ENCODE results near the gene NCKAP1.
"Not testable (repeated sequence)": the region's sequence is repeated elsewhere in the genome, so short reads cannot be mapped to it uniquely, and the experiment has no call there.

NCKAP1 gene, protein sequence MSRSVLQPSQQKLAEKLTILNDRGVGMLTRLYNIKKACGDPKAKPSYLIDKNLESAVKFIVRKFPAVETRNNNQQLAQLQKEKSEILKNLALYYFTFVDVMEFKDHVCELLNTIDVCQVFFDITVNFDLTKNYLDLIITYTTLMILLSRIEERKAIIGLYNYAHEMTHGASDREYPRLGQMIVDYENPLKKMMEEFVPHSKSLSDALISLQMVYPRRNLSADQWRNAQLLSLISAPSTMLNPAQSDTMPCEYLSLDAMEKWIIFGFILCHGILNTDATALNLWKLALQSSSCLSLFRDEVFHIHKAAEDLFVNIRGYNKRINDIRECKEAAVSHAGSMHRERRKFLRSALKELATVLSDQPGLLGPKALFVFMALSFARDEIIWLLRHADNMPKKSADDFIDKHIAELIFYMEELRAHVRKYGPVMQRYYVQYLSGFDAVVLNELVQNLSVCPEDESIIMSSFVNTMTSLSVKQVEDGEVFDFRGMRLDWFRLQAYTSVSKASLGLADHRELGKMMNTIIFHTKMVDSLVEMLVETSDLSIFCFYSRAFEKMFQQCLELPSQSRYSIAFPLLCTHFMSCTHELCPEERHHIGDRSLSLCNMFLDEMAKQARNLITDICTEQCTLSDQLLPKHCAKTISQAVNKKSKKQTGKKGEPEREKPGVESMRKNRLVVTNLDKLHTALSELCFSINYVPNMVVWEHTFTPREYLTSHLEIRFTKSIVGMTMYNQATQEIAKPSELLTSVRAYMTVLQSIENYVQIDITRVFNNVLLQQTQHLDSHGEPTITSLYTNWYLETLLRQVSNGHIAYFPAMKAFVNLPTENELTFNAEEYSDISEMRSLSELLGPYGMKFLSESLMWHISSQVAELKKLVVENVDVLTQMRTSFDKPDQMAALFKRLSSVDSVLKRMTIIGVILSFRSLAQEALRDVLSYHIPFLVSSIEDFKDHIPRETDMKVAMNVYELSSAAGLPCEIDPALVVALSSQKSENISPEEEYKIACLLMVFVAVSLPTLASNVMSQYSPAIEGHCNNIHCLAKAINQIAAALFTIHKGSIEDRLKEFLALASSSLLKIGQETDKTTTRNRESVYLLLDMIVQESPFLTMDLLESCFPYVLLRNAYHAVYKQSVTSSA

DNA sequence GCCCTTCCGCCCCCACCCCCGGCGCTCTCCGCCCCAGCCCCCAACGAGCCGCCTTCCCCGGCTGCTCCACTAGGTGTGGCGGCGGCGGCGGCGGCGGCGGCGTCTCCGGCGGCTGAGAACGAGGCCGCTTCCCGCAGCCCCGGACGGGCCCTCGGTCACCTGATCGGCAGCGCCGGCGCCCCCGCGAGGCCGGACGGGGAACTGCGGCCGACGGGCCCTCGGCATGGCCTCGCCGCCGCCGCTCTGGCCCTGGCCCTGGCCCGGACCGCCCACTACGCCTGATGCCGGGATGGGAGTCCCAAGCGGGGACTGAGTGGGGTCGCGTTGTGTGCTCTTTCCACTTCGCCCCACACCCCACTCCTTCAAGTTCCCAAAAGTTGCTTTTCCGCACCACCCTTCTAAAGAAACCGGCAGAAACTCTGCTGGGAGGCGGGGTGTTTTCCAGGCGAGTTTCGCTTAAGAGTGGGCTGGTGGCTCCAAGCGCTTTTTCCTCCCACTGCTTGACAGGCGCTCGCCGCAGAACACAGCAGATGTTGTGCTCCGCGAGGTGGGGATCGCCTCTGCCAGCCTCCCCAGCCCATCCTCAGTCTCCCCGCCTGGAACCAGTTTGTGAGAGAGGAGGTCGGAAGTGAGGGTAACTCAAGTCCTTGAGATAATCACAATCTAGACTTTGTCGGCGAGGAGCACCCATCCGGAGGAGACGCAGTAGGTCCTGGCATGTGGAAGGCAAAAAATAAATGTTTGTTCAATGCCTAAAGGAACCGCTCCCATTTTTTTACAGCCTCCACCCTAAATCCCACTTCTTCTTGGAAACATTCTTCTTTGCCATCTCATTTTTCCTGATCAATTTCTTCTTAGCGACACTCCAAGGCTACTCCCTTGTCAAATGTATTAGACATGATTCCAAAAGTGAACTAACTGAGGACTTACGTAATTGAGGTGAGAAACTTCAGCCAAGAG, at the start of gene NCKAP1:
Gene NCKAP1, minus strand, starts transcription at position 117 of the 960 bp plus-strand sequence. CDS start 358 bp downstream, outside the sequence.
- DNase-seq: peak; percentile 27

DNA sequence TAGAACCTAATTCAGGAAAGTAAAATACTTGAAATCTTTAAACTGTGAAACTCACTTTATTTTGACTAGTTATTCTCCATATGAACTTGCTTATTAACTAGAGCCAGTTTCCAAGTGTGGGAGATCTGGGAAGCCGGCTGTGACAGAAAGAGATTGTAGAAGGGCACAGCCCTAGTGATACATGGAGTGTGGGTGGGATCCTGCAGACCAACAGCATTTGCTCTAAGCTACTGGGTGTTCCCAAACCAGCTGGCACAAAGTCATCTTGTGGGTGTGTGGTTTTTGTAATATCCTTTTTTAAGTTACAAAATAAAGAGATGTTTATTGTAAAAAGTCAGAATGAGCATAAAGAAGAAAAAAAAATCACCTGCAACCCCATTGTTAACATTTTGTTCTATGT, 43.7 kb upstream of the NCKAP1 start:
- DNase-seq: no peak

DNA sequence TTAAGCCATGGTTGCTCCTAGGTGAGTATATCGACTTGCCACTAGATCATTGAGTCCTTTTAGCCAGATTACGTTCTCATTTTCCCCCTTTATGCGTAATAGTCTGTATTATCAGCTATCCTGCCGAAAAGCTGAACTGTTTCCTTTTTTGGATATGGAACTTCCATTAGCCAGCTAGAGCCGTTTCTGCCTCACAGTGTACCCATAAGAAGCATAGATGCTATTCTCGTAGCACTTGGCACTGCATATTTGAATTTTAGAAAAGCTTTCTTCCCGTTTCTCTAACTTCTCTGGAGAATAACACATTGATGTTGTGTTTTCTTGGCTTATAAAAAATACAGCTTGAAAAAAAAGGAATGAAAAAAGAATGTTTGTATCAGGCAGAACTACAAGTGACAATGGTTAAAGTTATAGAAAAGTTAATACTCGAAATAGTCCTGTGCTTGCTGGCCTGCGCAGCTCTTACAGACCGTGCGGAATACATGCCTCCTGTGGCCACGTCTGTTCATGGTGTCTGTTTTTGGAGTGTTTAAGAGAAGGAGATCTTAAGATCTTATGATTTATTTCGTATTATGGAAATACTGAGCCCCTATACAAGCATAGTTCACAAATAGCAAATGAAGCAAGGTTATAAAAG, 41.0 kb upstream of the NCKAP1 start:
- peak; percentile 73 for DNase-seq

DNA sequence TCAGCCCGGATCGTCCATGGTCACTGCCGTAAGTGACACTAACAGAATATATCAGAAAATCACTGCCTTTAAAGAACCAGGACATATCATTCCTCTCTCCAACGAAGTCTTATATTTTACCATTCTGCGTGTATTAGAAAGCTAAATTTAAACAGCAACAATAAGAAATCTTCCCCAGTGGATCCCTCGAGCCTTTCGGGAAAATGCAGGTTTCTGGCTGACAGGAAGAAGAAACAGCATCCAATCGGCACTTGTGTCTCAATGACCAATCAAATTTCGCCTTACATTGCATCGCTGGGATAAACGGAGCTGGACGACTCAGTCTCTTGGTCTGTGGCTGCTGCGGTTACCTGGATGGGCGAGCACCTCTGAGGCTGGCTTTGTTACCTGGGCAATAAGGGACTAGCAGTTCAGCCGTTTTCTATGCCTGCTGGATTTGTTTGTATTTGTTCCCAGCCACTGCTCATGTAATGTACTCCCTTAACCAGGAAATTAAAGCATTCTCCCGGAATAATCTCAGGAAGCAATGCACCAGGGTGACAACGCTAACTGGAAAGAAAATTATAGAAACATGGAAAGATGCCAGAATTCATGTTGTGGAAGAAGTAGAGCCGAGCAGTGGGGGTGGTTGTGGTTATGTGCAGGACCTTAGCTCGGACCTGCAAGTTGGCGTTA, 40.3 kb upstream of the NCKAP1 start, which contains the start of gene DUSP19:
Gene DUSP19, plus strand, starts transcription at position 284 of the 675 bp plus-strand sequence. Its CDS starts 187 bp downstream, at position 471.
- DNase-seq: peak; percentile 88

DNA sequence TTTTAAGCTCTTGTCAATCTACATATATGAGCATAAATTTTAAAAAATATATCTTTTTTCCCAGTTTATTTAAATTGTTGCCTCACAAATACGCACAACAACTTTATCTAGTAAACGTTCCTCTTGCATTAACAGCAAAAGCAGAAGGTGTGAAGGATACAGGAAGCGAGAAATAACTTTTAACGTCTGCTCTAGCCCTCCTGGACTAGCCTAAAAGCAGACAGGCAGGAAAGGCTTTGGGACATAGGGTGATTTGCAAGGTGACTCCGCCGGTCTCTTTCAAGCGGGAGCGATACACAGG, 39.9 kb upstream of the NCKAP1 start:
- no peak for DNase-seq

DNA sequence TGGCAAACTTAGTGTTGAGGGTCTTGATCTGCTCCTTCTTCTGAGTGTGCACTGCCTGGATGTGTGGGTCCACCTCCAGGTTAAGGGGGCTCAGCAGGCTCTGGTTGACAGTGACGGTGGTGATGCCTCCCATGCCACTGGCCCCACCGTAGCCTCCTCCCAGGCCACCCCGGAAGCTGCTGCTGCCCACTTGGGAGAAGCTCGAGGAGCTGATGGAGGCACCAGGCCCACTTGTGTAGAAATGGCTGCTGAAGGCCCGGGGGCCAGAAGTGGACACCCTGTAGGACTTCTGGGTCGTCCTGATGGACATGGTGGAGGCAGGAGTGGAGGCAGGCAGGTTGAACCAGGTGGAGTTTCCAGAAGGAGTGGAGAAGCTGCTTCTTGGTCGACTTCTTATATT, 33.9 kb upstream of the NCKAP1 start:
- no peak for DNase-seq

DNA sequence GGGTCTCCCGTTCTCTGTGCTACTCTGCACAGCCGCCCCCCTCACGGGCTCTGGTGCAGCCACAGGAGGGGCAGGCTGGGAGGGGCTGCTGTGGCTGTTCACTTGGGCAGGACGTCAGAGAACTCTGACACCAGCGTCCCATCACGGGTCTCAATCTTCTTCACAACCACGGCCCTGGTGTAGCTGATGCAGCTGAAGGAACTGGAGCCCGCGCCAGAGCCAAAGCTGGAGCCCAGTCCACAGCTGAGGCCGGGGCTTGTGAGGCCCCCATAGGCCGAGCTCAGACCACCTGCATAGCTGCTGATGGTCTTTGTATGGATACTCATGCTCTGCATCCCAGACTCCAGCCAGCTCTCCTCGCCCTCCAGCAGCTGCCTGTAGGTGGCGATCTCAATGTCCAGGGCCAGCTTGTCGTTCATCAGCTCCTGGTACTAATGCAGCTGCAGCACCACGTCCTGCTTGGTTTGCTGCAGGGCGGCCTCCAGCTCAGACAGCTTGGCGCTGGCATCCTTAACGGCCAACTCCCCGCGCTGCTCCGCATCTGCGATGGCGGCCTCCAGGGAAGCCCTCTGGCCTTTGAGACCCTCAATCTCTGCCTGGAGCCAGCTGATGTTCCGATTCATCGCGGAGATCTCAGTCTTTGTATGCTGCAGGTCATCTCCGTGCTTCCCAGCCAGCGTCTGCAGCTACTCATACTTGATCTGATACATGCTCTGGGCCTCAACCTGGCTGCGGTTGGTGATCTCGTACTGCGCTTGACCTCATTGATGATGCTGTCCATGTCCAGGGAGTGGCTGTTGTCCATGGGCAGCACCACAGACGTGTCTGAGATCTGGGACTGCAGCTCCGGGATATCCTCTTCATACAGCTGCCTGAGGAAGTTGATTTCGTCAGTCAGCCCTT, 32.9 kb upstream of the NCKAP1 start:
- DNase-seq: no peak

DNA sequence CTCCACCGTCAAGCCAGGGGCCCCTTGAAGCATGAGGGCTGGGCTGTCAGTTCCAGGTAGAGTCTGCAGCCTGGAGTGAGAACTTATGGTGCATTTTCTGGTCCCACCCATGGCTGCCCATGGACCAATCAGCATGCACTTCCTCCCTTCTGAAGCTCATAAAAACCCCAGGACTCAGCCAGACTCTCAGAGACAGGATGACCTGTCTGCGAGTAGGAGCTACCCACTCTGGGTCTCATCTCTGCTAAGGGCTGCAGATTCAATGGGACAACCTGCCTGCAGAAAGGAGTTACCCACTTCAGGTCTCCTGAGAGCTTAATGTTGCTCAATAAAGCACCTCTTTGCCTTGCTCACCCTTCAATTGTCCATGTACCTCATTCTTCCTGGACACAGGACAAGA, 30.9 kb upstream of the NCKAP1 start:
- DNase-seq: no peak

DNA sequence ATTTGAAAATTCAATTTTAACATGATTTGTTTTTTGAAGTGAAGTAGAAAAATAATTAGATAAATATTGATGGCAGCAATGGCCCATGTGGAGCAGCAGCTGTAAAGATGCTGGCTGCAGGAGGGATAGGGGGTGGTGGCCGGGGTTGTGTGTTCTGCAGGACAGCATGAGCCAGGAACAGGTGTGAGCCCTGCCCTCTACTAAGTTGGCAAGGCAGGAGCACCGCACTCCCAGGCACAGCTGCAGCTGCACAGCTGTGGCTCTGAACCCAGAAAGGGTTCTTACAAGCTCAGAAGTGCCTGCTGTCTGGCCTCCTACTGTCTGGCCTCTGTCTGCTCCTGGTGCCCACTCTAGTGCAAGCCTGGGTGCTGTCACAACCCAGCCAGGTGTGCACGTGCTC, 30.3 kb upstream of the NCKAP1 start:
- DNase-seq: no peak

DNA sequence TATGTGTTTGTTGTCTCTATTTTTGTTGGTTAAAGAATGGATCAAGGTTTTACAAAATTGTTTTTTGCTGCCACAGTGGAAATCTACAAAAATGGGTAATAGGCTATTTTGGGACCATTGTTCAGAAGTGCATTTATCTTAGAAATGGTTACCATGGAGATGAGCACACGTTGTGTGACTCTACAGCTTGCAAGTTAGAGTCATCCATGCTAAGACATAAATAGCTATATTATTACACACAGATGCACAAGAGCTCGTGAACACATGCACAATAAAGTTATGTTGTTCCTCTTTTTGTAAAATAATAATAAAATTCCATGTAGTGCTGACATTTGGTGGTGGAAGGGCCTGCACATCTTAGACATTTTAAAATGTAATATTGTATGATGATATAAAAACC, 24.8 kb upstream of the NCKAP1 start:
- no peak for DNase-seq

DNA sequence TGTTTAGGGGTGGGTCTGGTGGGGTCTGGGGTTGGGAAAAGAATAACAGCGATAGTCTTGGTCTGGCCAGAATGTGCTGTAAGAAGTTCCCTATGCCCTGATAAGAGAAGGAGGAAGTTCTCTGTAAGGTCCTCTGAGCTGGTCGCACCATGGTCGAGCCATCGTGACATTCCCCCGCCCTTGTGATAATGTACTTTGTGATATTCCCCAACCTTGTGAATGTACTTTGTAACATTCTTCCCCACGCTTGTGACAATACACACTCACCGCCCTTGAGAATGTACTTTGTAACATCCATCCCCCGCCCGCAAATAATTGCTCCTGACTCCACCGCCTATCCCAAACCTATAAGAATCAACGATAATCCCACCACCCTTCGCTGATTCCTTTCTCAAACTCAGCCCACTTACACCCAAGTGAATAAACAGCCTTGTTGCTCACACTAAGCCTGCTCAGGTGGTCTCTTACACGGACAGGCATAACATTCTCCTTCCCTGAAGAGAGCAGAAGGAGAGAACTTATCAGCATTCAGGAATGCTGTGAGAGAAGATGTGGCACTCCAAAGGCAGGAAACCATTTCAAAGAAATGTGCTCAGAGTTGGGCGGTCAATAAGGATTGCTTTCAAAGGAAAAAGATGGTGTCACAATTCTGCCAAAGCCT, 22.4 kb upstream of the NCKAP1 start:
- no peak for DNase-seq

DNA sequence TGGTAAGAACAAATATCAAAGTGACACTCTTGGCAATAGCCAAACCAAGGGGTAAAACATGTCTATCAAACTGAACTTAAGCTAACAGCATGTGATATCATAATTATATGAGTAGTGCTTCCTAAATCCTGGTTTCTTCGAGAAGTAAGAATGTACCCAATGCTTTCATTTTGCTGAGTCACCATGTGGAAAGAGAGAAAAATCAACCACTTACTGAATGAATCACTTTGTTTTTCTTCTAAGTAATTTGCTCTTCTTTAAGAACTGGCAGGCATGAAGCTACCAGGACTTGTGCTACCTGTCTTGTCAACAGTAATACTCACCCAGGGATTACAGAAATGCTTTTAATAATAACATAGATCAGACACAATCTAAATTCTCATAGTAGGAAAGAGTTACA, 21.3 kb upstream of the NCKAP1 start:
- no peak for DNase-seq

DNA sequence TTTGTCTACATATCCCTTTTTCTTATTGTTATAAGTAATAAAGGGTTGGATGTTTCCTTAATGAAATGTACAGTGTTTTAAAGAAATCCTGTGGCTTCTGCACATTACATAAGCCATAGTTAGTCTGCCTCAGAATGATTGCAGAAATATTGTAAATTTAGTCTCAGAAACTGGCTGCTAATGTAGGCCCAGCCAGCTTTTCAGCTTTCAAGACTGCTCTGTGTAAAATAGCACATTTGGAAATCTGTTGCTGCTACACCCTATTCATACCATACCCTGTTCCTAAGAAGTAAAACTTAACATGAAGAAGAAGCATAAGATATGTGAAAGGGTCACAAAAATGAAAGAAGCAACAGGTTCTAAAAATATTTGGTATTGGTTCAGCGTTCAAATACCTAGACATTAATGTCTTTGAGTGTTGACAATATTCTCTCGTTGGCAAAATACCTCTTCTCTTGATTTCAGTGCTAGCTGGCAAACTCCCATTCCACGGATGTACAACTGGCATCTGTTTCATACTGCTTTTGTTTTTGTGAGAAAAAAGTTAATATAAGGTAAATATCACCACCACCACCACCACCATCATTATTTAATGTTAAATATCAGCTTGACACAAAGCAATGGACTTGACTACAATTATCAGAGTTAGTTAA, 19.2 kb upstream of the NCKAP1 start:
- DNase-seq: no peak

DNA sequence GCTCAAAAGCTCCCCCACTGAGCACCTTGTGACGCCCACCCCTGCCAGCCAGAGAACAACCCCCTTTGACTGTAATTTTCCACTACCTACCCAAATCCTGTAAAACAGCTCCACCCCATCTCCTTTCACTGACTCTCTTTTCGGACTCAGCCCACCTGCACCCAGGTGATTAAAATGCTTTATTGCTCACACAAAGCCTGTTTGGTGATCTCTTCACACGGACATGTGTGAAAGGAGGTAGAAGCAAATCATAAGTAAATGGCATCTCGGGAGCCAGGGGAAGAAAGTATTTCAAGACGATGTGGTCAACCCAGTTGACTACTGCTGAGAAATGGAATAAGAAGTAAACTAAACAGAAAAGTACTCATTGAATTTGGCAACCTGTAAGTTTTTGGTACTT, 11.2 kb upstream of the NCKAP1 start:
- no peak for DNase-seq

DNA sequence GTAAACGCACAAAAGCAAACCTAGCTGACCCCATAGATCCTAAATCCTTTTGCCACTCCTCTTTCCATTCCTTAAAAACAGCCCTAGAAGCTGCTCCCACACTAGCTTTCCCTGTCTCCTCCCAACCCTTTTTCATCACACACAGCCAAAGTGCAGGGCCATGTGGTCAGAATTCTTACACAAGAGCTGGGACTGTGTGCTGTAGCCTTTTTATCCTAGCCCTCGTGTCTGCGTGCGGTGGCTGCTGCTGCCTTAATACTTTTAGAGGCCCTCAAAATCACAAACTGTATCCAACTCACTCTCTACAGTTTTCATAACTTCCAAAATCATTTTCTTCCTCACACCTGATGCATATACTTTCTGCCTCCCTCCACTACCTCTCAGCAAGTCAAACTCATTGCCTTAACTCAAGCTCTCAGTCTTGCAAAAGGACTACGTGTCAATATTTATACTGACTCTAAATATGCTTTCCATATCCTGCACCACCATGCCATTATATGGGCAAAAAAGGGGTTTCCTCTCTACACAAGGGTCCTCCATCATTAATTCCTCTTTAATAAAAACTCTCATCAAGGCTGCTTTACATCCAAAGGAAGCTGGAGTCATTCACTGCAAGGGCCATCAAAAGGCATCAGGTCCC, 9.3 kb upstream of the NCKAP1 start:
- DNase-seq: not testable (repeated sequence)

DNA sequence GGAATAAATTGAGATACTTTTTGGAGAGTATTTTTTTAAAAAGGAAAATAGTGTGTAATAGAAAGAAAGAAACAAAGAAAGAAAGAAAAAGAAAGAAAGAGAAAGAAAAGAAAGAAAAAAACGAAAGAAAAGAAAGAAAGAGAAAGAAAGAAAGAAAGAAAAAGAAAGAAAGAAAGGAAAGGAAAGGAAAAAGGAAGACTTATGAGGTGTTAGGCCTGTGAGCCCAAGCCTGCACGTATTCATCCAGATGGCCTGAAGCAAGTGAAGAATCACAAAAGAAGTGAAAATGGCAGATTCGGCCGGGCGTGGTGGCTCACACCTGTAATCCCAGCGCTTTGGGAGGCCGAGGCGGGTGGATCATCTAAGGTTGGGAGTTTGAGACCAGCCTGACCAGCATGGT, 5.3 kb upstream of the NCKAP1 start:
- DNase-seq: not testable (repeated sequence)

DNA sequence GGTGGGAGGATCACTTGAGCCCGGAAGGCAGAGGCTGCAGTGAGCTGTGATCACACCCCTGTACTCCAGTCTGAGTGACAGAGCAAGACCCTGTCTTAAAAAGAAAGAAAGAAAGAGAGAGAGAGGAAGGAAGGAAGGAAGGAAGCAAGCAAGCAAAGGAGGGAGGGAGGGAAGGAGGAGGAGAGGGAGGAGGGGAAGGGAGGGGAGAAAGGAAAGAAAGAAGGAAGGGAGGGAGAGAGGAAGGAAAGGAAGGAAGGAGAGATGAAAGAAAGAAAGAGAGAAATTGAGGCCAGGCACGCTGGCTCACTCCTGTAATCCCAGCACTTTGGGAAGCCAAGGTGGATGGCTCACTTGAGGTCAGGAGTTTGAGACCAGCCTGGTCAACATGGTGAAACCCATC, 2.3 kb upstream of the NCKAP1 start:
- DNase-seq: no peak

DNA sequence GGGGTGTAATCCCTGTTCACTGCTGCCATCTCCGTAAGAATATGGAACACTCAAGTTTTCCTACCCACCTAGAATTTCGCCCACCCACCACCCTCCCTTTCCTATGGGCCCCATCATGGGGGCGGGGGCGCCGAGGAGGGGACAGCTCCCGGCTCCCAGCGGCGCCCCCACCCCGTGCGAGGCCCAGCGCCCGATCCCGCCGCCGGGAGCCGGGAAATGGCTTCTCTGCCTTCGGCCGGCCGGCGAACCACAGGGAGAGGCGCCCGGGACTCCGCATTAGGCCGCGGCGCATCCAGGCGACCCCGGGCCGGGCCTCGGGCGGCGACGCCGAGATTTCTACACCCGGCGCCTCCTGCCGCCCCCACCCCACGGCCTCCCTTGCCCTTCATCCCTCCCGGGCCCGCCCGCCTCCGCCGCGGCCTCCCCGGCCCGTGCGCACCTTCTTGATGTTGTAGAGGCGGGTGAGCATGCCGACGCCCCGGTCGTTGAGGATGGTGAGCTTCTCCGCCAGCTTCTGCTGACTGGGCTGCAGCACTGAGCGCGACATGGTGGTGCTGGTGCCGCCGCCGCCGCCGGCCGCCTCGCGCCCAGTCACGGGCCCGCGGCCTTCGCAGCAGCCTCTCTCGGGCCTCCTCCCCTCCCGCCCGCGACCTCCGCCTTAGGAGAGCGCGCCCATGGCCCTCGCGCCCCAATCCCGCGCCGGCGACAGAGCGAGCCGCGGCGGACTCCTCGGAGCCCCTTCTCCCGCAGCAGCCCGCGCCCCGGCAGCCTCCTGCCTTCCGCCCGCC, 510 bp downstream of the NCKAP1 start:
- no peak for DNase-seq
